Right atrium auricular region (tissue), 2 donors: Measurements from ENCODE around the gene SMARCA4. TPM values are rescaled to one million over a fixed set of nuclear protein-coding genes. Genes with fewer than 3 reads are reported as not detected.
"Not testable (repeated sequence)": the region's sequence is repeated elsewhere in the genome, so short reads cannot be mapped to it uniquely, and the experiment has no call there.

Source experiments
- DNase-seq: peaks from one replicate; pipeline ENCODE4 v3.0.0-alpha.2; 2019; ENCODE audit warnings: low spot score
- H3K27ac ChIP-seq, 2 donors: fragments of 200-600 bp; sonication (generic); 1 replicate in 1 of 2; 2 replicates in 1 of 2; pipeline ENCODE4 v1.5.1; 2016 to 2019
- H3K27me3 ChIP-seq, 2 donors: fragments of 200-600 bp; sonication (generic); one replicate each; pipeline versions ENCODE4 v1.5.1 to v1.6.0; 2017 to 2019
- H3K36me3 ChIP-seq: fragments of 200-600 bp; sonication (generic); one replicate; pipeline ENCODE4 v1.5.1; 2016
- H3K4me1 ChIP-seq, 2 donors: fragments of 200-600 bp; sonication (generic); one replicate each; pipeline versions ENCODE4 v1.5.1 to v1.6.0; 2017 to 2019
- H3K4me3 ChIP-seq, 2 donors: fragments of 200-600 bp; sonication (generic); 1 replicate in 1 of 2; 2 replicates in 1 of 2; pipeline ENCODE4 v1.5.1; 2017 to 2019; ENCODE audit warnings: mild to moderate bottlenecking in 1 of 2, moderate library complexity in 1 of 2
- H3K9me3 ChIP-seq, 2 donors: fragments of 200-600 bp; sonication (generic); one replicate each; pipeline ENCODE4 v1.5.1; 2019
- CTCF ChIP-seq, 2 donors: fragments of 200-600 bp; sonication (generic); IDR thresholded peaks; one replicate each; pipeline ENCODE4 v1.5.1; 2019; ENCODE audit warnings: antibody characterized with exemption in 2 of 2
- total RNA-seq, 2 donors: library from RNA; depleted of rRNA; stranded (reverse); fragments of >200 nt; gene quantifications; one replicate each; pipeline ENCODE4 v1.1.0, GENCODE V29; 2016

SMARCA4 gene
- total RNA-seq, 2 donors from 2014 or later: 29.9 to 41.7 TPM

GRCh38 chr19:10987571-10988297 lies 26.9 kb downstream of the SMARCA4 start:
- Histone ChIP-seq H3K36me3 (peaks cover 66% of the 10 kb centered on the region), H3K4me1 (no peaks in the 10 kb centered on the region), H3K27me3 (no peaks in the 10 kb centered on the region), H3K4me3 (no peak overlapping the region), H3K9me3 (no peaks in the 10 kb centered on the region), H3K27ac (no peak overlapping the region)
- DNase-seq: no peak
- no peak for TF ChIP-seq CTCF (IDR thresholded peaks at IDR 0.05)

DNA sequence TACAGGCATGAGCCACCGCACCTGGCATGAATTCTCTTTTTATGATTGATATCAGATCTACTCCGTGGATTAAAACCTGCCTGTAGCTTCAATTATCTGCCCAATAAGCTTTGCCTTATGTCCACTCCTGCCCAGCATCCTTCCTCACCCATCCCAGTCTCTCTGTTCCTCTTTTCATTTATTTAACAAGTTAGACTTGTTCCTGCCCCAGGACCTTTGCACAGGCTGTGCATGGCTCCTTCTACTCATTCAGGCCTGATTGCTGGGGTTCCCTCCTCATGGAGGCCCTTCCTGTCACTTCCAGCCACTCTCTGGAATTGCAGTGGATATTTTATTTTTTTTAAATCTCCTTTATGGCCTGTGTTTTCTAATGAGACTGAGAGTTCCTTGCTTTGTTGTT lies 27.6 kb downstream of the SMARCA4 start:
- Histone ChIP-seq H3K4me3 (no peak overlapping the region), H3K36me3 (peaks cover 66% of the 10 kb centered on the region), H3K9me3 (no peaks in the 10 kb centered on the region), H3K4me1 (no peaks in the 10 kb centered on the region), H3K27me3 (no peaks in the 10 kb centered on the region), H3K27ac (no peak overlapping the region)
- DNase-seq: no peak
- TF ChIP-seq CTCF (IDR thresholded peaks at IDR 0.05): no peak

- Histone ChIP-seq H3K4me1 (no peaks in the 10 kb centered on the region), H3K9me3 (no peaks in the 10 kb centered on the region), H3K36me3 (peaks cover 66% of the 10 kb centered on the region), H3K4me3 (no peak overlapping the region), H3K27me3 (no peaks in the 10 kb centered on the region), H3K27ac (no peak overlapping the region)
- TF ChIP-seq CTCF (IDR thresholded peaks at IDR 0.05): no peak
- DNase-seq: no peak
Measured at GRCh38 chr19:10988921-10989320, 28.1 kb downstream of the SMARCA4 start.

- Histone ChIP-seq H3K4me3 (no peak overlapping the region), H3K4me1 (no peaks in the 10 kb centered on the region), H3K27ac (no peak overlapping the region), H3K36me3 (peaks cover 67% of the 10 kb centered on the region), H3K9me3 (no peaks in the 10 kb centered on the region), H3K27me3 (no peaks in the 10 kb centered on the region)
- no peak for DNase-seq
- no peak for TF ChIP-seq CTCF (IDR thresholded peaks at IDR 0.05)
Measured at GRCh38 chr19:10991076-10991475, 30.2 kb downstream of the SMARCA4 start.

DNA sequence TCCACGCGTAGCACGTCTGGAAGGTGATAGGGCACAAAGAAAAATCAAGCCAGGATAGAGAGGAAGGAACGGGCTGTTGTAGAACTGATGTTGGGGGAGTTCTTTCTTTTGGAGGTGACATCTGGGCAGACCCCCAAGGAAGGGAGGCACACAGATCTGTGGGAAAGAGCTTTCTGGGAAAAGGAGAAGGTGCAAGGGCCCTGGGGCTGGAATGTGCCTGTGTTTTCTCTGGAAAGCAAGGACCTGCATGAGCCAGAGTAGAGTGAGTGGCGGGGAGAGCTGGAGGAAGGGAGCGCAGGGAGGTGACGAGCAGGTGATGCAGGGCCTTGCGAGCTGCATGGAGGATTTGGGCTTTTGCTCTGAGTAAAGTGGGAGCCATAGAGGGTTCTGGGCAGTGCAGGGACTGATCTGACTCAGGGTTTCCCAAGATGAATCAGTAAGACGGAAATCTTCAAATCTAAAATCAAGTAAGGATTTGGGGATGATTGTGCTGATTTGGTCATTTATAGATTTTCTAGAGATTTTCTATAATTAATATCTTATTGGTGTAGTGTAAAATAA lies 30.8 kb downstream of the SMARCA4 start:
- DNase-seq: no peak
- no peak for TF ChIP-seq CTCF (IDR thresholded peaks at IDR 0.05)
- Histone ChIP-seq H3K4me3 (no peak overlapping the region), H3K27ac (no peak overlapping the region), H3K9me3 (no peaks in the 10 kb centered on the region), H3K4me1 (no peaks in the 10 kb centered on the region), H3K36me3 (peaks cover 67% of the 10 kb centered on the region), H3K27me3 (no peaks in the 10 kb centered on the region)

GRCh38 chr19:10992174-10992573 lies 31.3 kb downstream of the SMARCA4 start:
- DNase-seq, H3K4me1 ChIP-seq, H3K27me3 ChIP-seq, H3K9me3 ChIP-seq, H3K27ac ChIP-seq, H3K4me3 ChIP-seq: not testable (repeated sequence)
- H3K36me3 ChIP-seq: peaks cover 69% of the 10 kb centered on the region
